Stimulated activated CD4-positive, alpha-beta T cell treated with anti-CD3 and anti-CD28 coated beads, TNF-alpha, amount 100 ng/mL, for 4 hours (primary cell): ENCODE data around the gene APOD.

ENCODE experiments used
- DNase-seq, 3 experiments: peaks; one replicate each; pipeline ENCODE4 v3.0.0-alpha.2; 2020; ENCODE audit warnings: low read depth in 3 of 3

APOD gene

GRCh38 chr3:195587406-195587805 is 3.7 kb upstream of the APOD start:
- DNase-seq, result no peak

GRCh38 chr3:195584543-195584870 is 767 bp upstream of the APOD start:
- DNase-seq, result no peak

- DNase-seq, result no peak
Measured at GRCh38 chr3:195582947-195583346, 793 bp downstream of the APOD start.

DNA sequence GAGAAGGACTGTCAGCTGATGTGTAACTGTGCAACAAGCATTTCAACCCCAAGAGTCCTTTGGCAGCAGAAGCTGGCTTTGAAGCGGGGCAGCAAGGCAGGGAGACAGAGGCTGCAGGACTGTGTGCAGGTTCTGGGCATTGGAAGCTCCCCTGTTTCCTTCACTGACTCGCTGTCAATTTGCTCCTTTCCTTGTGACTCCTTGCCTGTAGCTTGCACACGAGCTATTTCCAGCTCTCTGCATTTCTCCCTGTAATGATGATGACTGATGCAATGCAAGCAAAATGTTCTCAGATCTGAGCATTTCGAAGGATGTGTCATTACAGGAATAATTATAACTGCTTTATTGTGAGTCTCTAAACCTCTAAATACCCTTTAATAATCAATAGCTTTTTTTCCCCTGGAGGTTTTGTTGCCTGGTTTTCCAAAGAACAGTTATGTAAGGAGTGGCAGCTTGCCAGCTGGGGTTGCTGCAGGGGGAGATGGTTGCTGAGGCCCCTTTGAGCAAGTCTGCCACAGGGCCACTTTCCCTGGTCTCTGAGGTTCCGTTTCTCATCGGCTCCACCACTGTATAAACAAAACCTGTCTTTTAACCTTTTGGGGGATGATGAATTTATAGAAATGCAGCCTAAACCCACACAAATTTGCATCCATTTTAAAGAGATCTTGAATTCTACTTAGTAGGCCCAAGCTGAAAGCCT is 2.8 kb downstream of the APOD start:
- no peak for DNase-seq

- DNase-seq, result no peak
Measured at GRCh38 chr3:195579281-195579680, 4.5 kb downstream of the APOD start.

GRCh38 chr3:195578565-195578964 is 5.2 kb downstream of the APOD start:
- no peak for DNase-seq

DNA sequence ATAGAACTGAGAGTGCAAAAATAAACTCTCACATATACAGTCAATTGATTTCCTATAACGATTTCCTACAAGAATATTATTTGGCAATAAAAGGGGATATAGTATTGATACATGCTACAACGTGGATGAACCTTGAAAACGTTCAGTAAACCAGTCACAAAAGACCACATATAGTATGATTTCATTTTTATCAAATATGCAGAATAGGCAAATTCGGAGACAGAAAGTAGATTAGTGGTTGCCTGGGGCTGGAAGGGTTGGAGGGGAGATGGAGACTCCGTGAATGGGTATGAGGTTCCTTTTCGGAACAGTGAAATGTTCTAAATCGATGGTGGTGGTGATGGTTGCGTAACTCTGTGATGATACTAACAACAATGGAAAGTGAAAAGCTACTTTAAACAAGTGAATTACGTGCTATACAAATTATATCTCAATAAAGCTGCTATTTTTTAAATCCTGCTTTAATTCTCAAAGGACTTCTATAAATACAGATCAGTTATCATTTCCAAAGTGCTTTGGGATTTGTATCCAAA is 6.0 kb downstream of the APOD start:
- DNase-seq, result no peak

DNA sequence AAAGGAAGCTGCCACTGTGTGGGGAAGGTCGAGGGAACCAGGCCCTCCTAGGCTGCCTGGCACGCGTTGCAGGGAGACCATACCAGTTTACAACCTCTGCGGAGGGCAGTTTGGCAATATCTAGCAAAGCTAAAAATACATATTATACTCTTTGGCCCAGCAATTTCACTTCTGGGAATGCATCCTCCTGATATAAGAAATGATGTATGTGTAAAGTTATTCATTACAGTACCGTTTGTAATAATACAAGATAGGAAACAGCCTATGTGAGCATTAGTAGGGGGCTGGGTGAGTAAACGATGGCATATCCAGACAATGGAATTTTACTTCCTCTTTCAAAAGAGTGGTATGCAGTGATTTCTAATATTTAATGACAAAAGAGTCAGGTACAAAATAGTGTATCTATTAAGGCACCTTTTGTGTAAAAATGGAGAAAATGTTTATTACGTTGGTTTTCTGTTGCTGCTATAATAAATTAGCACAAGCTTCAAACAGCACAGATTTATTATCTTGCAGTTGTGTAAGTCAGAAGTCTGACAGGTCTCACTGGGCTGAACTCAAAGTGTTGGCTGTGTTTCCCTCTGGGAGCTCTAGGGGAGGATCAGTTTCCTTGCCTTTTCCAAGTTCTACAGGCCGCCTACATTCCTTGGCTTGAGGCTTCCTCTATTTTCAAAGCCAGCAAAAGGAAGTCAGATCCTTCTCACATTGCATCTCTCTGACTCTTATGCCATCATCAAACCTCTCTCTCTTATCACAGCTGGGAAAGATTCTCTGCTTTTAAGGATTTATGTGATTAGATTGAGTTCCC is 9.0 kb downstream of the APOD start:
- no peak for DNase-seq

DNA sequence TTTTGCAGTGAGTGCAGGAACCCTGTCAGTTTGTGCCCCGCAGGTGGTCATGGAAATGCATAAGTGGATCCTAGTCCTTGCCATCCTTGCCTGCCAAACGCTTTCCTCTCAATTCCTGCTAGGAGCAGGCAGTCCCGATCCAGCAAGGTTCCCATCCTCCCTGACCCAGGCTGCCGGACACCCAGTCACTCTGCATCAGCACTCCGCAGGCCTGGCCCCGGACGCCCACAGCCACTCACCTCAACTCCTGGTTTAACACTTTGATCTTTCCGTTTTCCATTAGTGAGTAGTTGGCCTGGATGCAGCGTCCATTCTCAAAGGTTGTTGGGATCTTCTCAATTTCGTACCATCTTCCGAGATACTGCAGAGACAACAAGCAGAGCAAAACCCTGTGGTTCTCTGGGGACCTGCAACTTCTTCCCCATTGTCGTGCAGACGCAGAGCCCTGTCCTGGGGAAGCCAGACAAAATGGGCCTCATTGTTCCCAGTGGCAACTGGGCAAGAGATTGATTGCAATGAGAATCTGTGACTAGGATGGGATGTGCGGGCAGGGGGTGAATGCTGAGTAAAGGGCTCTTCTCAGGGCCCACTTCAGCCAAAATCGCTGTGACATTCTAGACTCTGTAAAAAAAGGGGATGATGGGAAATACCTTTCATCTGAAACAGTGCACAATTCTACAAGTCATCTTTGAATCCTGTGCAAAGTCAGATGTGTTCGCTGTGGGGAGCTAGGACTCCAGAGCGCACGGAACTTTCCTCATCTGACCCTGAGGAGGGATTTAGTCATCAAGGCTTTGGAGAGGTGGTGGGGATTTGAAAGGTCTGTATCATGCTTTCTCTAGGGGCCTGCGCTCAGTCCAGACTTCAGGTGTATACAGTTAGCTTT is 9.9 kb downstream of the APOD start:
- no peak for DNase-seq

- DNase-seq, result no peak
Measured at GRCh38 chr3:195571361-195571760, 12.4 kb downstream of the APOD start.

GRCh38 chr3:195570912-195571311 is 12.8 kb downstream of the APOD start:
- DNase-seq, result no peak

- no peak for DNase-seq
Measured at GRCh38 chr3:195570344-195570743, 13.4 kb downstream of the APOD start.

DNA sequence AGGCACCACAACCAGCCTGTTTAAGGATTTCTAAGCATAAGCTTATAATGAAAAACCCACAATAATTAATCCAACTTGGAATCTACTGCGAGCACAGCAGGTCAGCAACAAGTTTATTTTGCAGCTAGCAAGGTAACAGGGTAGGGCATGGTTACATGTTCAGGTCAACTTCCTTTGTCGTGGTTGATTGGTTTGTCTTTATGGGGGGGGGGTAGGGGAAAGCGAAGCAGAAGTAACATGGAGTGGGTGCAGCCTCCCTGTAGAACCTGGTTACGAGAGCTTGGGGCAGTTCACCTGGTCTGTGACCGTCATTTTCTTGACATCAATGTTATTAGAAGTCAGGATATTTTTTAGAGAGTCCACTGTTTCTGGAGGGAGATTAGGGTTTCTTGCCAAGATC is 15.1 kb downstream of the APOD start:
- no peak for DNase-seq

DNA sequence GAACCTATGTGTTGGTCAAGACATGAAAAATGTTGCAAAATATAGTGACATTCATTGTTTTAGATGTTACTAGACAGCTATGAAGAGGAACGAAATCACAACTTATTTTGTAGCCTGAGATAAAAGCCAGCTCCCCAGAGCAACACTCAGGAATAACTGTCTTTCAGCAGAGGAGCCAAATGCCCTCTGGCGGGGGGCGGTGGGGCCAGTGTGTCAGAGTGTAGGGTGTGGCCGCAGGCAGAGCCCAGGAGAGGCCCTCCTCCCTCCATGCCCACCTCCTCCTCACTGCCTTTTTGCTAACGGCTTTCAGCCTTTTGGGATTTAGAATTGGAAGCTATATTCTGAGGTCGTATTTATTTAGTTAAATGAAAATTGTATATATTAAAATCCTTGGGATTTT is 16.9 kb downstream of the APOD start:
- DNase-seq, result no peak

- no peak for DNase-seq
Measured at GRCh38 chr3:195565716-195566115, 18.0 kb downstream of the APOD start.

DNA sequence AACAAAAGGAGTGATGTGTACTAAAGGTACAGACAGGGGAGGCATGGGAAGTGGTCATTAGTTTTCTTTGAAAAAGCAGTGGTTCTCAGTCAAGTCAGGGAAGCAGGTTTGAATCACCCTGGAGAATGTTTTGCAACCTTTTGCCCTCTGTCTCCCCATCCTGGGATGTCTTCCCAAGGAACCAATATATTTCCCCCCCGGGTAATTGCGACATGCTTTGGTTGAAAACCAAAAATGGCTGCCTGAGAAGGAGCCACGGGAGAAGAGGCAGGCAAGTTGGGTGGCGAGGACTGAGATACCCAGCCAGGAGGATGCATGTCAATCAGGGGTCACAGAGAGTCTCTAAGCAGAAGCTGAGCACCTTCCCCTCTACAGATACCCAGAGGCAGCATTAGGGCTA is 20.4 kb downstream of the APOD start:
- no peak for DNase-seq

- no peak for DNase-seq
Measured at GRCh38 chr3:195559723-195560409, 23.9 kb downstream of the APOD start.

DNA sequence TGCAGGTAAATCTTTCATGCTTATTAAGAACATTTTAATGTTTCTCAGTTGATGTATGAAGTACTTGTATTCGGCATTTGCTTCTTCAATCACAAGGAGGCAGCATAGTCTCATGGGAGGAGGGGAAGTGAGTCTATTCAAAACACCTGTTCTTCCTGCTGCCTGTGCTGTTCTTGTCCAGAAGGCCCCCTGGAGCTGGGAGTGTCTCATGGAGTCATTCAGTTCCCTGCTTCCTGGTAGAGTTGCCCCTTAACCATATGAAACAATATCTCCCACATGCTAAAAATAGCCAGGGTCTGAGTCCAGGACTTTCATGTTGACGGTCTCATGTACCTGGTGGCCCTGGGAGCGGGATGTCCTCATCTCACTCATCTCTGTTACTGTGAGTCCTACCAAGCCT is 25.1 kb downstream of the APOD start:
- no peak for DNase-seq

DNA sequence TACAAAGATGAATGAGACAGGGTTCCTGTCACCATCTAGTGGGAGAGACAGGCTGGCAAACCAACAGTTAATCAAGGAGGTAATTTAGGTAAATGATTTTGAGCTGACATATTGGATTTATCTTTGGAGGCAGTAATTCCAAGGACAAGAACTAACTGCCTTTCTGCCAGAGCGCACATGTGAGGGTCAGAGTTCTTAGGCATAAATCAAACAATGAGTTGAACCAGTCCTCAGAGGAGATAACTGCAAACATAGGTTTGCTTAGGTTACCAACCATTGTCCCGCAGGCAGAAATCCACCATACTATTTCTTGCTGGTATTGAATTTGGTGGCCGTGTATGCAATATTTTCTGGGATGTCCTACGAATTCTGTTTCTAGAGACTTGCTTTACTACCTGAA is 26.4 kb downstream of the APOD start:
- DNase-seq, result no peak

- DNase-seq, result no peak
Measured at GRCh38 chr3:195556390-195556789, 27.4 kb downstream of the APOD start.

DNA sequence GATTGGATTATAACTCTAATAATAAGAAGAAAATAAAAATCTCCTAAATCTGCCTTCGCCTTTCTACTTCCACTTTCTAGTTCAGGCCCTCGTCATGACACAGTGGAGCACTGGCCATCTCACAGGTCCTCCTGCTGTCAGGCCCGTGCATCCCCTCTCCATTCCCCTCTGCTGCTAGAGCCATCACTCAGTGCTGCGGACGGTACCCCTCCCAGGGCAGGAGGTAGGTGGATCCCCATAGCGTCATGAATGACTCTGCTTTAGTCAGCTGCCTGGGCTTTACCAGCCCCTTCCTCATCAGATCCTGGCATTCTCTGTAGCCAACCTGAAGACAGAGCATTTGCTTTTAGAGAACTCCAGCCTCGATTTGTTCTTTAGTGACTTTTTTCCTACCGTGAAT is 28.6 kb downstream of the APOD start:
- no peak for DNase-seq

GRCh38 chr3:195554458-195554857 is 29.3 kb downstream of the APOD start:
- DNase-seq, result no peak
